Astrocyte (in vitro differentiated cells and primary cell): Measurements from ENCODE around the gene LRRN4.

Source experiments
- EZH2 ChIP-seq: IDR thresholded peaks from 2 replicates; pipeline ENCODE4 v1.6.1; 2012; ENCODE audit warnings: mild to moderate bottlenecking, low read length, inconsistent platforms; ENCODE audit not compliant: insufficient read depth
- TF ChIP-seq, protein P1 (sequence below): IDR thresholded peaks from 2 replicates; pipeline ENCODE4 v1.5.1; 2011; ENCODE audit warnings: low read depth, mild to moderate bottlenecking, inconsistent platforms, low read length, moderate library complexity; ENCODE audit not compliant: insufficient read depth

- TF ChIP-seq EZH2 = no peak
- TF ChIP-seq, protein P1, sequence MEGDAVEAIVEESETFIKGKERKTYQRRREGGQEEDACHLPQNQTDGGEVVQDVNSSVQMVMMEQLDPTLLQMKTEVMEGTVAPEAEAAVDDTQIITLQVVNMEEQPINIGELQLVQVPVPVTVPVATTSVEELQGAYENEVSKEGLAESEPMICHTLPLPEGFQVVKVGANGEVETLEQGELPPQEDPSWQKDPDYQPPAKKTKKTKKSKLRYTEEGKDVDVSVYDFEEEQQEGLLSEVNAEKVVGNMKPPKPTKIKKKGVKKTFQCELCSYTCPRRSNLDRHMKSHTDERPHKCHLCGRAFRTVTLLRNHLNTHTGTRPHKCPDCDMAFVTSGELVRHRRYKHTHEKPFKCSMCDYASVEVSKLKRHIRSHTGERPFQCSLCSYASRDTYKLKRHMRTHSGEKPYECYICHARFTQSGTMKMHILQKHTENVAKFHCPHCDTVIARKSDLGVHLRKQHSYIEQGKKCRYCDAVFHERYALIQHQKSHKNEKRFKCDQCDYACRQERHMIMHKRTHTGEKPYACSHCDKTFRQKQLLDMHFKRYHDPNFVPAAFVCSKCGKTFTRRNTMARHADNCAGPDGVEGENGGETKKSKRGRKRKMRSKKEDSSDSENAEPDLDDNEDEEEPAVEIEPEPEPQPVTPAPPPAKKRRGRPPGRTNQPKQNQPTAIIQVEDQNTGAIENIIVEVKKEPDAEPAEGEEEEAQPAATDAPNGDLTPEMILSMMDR = no peak
Observed at GRCh38 chr20:6083926-6084325, 30.1 kb upstream of the LRRN4 start.
